A549 treated with Hydrocortisone at 1 μM for 4 hours (cell line): ENCODE measurements around the gene ANGPT4. TPM values are rescaled to one million over a fixed set of nuclear protein-coding genes. Genes with fewer than 3 reads are reported as not detected.

ENCODE experiments used
- total RNA-seq: library from RNA; stranded (reverse); fragments of 200-300 nt; extraction: Qiagen RNA extraction; gene quantifications from 5 replicates; pipeline ENCODE4 v1.2.3, GENCODE V29; 2022

The ANGPT4 gene
- total RNA-seq, result 0.02 to 0.05 TPM (median 0.03 TPM) in 5 replicates

GRCh38 chr20:916125-916799 is at the start of gene ANGPT4:
ANGPT4 (minus strand) TSS chr20:916334; CDS start chr20:916214, 120 bp downstream.

GRCh38 chr20:833450-834150 is 82.5 kb downstream of the ANGPT4 start, which contains the start of gene FAM110A:
FAM110A (plus strand) TSS chr20:833715; CDS start chr20:844805, 11,090 bp downstream.

Other genes starting within 250 kb of the ANGPT4 start
- 0.02 TPM in 1 of 5 replicates, not detected in the others for gene SCRT2, start 240.5 kb downstream of the ANGPT4 start, total RNA-seq
- gene SLC52A3, start 147.8 kb downstream of the ANGPT4 start, total RNA-seq, result 0.37 to 0.67 TPM (median 0.52 TPM) in 5 replicates
- 7.1 to 11.6 TPM (median 9.8 TPM) in 5 replicates for gene FAM110A, start 82.6 kb downstream of the ANGPT4 start, total RNA-seq
- gene RSPO4, start 86.0 kb upstream of the ANGPT4 start, total RNA-seq, result not detected in 5 replicates
- 213 to 231 TPM (median 218 TPM) in 5 replicates for gene PSMF1, start 202.3 kb upstream of the ANGPT4 start, total RNA-seq